AG08396 (cell line): ENCODE data around the gene SOX1.

Experiments
- DNase-seq: peaks from one replicate; pipeline ENCODE4 v3.0.0; 2012; ENCODE audit warnings: low spot score, mixed read lengths

The SOX1 gene

DNA sequence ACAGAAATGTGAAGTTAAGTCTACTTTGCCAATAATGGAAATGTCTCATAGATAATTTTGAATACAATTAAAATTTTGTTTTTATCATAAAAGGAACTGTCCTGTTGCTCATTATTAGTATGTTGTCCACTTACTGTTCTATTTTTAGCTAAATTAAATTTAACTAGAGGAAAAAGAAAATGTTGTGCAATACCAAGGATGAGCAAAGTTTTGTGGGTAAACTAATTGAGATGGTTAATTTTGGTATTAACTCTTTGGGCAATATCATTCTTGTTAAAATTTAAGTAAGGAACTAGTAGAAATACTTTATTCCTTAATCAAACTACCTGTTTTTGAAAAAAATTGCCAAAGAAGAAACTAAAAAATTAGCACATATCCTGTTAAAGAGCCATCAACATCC, 43.5 kb downstream of the SOX1 start:
- no peak for DNase-seq

DNA sequence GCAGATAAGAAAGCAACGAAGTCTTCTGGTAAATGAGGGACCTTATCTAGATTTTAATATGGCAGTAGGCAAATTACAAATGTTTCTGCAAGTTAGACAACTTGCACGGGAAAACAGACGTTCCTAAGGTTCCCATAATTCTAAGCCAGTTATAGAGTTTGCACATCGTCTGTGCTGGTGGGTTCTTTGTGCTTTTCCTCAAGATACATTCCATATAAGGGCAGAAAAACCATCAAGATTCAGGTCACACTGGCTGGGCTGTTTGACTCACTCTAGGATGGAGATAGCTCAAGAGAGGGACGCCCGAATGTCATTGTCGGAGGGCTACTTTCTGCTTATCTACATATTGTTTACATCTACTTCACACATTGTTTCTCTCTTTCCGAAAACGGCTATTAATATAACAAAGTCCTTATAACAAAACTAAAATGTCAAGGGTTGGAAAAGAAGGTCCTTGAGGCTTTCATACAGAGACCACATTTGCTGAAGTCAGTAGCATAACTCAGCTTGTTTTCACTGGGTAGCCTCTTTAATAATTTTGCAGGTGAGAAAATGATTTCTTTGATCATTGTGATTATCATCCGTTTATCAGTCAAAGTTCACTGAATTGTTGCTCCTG, 44.4 kb downstream of the SOX1 start:
- DNase-seq, result no peak

DNA sequence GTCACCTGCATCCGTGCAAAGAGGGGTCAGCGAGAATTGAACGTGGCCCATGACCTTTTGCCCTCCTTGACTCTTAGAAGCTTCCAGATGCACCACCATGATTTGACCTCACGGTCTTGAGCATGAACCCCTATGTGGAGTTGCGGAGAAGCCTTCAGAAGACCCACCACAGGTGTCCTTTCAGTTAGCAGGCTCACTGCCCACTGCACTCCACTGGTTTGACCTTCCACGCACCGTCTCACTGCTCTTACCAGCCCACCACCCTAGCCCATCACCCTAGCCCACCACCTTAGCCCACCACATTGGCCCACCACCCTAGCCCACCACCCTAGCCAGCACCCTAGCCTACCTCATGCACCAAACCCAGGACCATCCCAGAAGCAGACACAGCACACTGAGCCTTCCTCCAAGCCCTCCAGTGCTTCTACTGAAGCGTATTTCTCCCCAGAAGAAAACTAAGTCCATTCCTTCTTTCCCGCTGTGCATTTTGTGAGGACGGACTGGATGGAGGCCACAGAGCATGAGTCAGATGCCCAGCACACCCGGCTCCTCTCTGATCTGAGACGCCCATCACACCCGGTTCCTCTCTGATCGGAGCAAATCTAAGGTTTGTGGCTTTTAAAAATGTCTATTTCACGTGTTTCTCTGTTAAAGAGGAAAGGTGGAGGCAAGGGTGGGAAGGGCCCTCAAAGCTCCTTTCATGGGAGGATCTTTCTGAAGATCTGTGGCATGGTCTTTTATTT, 45.8 kb downstream of the SOX1 start:
- no peak for DNase-seq

DNA sequence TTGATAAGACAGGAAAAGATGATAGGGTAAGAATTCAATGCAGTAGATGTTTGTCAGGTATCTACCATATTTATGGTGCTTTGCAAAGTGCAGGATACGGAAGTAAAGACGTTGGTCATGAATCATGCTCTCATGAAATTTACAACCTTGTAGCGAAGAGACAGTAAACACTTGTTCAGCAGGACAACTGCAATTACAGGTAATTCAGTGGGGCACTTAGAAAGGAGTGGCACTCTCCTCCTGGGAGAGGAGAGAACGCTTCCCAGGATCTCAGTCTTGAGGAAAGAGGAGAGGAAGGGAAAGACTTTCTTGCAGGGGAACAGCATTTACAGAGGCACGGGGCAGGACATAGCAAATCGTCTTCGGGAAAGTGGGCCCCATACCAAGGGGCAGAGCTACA, 46.4 kb downstream of the SOX1 start:
- DNase-seq, result no peak

DNA sequence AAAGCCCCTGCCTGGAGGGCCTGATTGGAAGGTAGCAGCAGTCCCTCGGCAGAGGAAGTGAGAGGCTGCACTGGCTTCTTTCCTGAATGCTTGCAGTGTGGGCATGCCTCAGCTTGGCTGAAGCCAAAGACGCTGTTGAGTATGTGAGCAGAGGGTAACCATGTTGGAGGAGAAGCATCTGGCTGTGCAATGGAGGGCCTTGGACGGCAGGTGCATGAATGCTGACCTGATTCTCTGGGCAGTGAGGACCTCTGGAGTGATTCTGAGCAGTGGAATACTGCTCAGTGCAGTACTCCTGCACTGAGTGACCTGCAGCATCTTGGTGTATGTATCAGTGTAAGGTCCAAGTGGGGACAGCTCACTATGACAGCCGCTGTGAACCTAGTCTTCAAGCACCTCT, 46.9 kb downstream of the SOX1 start:
- DNase-seq, result no peak

DNA sequence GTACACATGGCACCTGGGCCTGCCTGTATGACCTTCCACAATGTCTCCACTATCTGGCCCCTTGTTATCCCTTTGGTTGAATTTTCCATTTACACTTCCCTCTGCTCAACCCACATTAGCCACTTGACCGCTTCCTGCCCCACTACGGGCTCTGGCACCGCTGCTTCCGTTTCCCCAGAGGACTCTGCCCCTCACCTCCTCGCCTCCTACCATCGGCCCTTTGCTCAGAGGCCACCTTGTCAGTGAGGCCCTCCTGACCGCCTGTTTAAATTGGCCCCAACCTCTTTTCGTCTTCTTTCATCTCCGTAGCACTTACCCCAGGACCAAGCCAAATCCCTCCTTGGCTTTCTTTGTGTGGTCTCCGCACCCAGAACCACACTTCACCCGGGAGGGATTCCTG, 47.4 kb downstream of the SOX1 start:
- no peak for DNase-seq

DNA sequence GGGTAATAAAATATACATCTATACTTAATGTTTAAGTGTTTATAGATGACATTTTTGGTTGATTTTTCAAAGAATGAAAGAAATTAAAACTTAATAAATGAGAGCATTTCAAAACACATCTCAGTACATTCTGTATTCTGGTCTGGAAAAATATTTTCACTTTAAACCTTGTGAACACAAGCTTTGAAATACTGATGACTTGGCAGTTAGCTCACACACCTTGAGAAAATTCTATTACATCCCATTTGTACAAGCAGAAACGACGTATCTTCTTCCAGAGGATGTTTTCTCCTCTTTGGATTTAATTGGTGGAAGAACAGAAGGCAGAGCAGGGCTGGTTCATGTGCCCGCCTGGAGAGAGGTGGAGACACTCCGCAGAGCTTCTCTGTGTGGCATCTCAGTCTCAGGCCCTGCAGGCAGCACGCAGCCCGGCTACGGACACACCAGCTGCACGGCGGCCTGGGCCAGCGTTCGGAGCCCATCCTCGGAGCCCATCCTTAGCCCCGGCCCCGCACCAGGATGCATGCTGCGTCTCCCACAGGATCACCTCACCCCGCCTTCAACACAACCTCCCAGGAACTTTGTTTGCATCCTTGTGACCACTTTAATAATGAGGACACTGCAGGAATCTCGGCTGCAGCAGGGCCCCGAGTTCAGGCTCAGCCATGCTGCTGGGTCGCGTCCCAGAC, 48.6 kb downstream of the SOX1 start:
- DNase-seq, result no peak

DNA sequence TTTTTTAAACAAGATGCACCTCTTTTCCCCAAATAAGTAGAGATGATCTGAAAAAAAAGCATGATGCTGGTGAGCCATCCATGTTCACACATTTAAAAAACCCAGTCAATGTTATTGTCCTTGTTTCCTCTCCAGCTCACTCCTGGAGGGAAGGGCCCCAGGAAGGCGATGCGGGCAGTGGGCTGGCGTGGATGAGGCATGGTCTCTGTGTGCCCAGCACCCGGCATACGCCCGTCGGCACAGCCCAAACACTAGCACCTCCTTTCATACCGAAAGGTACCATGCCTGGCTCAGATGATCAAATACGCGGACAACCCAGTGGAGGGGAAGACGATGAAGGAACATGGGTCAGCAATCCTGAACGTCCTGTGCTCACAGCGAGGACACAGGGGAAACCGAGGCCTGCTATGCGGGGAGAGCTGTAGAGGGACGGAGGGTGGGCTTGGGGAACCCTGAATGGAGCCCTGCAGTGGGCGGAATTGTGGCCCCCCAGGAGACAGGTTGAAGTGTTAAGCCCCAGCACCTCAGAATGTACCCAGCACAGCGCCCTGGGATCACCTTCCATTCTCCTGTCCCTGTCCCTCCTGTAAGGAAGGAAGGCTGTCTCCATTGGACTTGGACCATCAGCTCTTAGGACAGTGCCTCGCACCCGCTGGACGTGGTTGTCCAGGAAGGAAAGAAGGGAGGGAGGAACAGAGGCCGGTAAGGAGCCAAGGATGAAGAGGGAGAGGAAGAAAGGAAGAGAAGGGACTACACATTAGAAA, 49.4 kb downstream of the SOX1 start:
- no peak for DNase-seq

DNA sequence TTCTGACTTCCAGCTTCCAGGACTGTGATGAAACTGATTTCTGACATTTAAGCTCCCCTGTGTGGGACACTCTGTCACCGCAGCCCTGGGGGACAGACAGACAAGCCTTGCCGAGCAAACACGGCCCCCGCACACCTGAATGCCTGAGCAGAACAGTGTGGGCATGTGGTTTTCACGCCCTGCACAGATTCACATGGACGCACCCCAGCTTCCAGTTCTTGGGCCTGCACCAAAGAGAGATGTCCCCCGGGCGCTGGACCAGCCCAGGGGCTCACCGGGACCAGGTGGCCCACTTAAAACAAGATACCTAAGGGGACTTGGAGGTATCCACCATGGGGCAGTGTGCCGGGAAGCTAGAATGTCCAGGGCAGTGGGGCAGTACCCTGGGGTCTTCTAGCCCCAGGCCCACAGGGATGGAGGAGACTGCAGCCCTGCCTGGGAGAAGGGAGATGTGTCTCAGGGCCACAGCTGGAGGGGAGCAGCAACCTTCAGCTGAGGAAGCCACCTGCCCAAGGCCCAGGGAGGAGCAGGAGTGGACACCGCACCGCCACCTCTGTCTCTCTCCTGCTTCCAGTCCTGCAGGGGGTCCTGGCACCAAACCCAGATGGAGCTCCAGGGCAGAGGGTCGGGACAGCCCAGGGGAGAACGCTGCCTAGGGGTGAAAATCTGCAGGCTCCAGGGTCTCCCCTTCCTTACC, 50.5 kb downstream of the SOX1 start:
- no peak for DNase-seq

DNA sequence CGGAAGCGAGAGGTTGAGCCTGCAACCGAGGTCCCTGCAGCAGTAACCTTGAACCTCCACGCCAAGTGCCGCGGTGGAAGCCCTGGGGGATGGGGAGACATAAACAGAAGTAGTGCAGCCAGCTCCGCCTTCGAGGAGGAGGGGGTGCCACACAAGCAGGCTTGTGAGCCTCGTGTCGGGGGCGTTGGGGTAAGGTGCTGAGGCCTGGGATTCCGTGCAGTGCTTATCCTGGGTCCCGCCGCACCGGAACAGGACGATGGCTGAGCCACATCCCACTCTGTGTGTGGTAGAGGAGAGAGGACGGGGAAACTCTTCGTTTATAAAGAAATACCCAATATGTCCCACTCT, 51.0 kb downstream of the SOX1 start:
- no peak for DNase-seq

DNA sequence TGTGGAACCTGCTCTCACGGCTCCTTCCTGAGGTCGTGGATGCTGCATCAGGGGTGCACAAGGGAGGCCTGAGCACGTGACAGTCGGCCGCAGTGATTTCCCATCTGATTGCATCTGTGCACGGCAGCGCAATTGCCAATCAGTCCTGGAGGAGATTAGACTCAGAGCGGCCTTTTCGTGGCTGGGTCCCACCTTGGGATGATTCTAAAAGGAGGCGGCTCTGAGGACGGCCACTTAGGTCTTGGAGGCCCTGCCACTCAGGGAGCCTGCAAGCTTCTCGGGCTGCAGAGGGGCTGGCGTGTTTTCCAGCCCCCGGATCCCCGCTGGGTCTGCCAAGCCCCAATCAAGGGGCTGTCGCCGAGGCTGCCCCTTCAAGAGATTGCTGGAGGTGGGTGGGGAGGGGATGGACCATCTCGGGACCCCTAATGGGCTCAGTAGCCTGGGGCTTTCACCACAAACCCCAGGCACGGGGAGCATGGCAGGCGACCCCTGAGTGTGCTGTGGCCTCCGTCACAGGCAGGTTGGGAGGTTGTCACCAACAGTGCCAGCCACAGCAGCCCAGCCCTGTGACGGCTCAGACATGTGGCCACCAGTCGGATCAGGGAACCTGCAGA, 51.6 kb downstream of the SOX1 start:
- DNase-seq, result no peak

DNA sequence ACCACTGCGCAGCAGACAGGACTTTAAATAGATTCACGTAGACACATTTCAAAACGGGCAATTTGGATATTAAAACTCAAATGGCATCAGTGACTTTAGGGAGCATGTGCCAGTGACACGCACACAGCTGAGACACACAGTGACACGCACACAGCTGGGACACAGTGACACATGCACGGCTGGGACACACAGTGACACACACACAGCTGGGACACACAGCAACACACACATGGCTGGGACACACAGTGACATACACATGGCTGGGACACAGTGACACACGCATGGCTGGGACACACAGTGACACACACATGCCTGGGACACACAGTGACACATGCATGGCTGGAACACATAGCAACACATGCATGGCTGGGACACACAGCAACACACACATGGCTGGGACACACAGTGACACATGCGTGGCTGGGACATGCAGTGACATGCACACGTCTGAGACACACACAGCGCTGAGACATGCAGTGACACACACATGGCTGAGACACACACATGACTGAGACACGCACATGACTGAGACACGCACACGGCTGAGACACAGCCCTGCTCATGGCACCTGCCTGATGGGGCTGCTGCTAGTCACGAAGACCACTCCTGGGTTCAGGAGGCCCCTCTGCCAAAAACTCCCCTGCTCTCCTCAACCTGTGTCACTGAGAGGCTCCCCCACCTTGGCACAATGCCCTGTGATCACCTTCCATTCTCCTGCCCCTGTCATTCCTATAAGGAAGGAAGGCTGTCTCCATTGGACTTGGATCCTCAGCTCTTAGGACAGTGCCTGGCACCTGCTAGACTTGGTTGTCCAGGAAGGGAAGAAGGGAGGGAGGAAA, 52.5 kb downstream of the SOX1 start:
- DNase-seq, result no peak

DNA sequence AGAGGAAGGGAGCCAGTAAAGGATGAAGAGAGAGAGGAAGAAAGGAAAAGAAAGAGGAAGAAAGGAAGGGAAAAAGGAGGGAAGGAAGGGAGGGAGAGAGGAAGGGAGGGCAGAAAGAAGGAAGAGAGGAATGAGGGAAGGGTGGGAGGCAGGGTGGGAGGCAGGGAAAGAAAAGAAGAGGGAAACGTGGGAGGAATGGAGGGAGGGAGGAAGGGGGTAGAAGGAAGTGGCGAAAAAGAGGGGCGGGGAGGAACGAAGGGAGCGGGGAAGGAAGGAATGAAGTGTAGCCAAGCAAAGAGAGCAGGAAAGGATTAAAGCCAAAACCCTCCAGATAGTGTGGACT, 53.1 kb downstream of the SOX1 start:
- DNase-seq, result no peak
